Measurements from ENCODE around the gene ENTREP1. TPM values are rescaled to one million over a fixed set of nuclear protein-coding genes. Genes with fewer than 3 reads are reported as not detected.
"Not testable (repeated sequence)": the region's sequence is repeated elsewhere in the genome, so short reads cannot be mapped to it uniquely, and the experiment has no call there.

Gene ENTREP1
- total RNA-seq, 1 experiment from 2014 or later = 0.08 TPM

DNA sequence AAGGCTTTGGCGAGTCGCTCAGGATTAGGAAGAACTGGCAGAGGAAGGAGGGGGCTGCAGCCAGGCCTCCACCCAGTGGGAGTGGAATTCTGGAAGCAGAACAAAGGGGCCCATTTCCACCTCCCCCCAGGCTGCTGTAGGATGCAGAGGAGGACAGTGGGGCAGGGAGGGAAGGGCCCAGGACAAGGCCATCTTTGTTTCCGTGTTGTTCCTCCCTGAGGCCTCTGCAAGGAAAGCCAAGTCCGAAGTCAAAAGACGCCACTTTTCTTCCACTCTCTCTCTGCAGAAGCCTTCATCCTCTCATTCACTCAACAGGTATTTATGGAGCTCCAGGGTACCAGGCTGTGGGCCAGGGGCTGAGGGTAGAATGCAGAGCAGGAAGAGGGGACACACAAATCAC, 70.7 kb downstream of the ENTREP1 start:
- H3K9me3 ChIP-seq (replicated peaks) = no peaks in the 10 kb centered on the region
- DNase-seq = no peak
- H3K27me3 ChIP-seq = no peaks in the 10 kb centered on the region
- no peaks in the 10 kb centered on the region for H3K36me3 ChIP-seq
- H3K27ac ChIP-seq = no peak overlapping the region
- no peak overlapping the region for H3K4me3 ChIP-seq
- H3K4me1 ChIP-seq = no peaks in the 10 kb centered on the region

DNA sequence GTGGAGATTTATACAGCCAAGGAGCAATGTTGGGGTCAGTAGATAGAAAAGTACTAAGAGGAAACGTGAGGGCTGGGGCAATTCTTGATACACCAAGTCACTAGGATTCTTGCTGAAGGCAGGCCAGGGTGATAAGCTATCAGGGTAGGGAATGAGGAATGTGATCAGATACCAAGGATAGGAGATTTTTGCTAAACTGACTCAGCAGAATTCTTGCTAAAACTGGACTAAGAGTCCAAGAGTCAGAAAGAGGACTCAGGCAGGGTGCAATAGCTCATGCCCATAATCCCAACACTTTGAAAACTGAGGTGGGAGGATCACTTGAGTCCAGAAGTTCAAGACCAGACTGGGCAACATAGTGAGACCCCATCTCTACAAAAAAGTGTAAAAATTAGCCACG, 71.7 kb downstream of the ENTREP1 start:
- no peak overlapping the region for H3K4me3 ChIP-seq
- H3K27me3 ChIP-seq = no peaks in the 10 kb centered on the region
- no peak for DNase-seq
- no peaks in the 10 kb centered on the region for H3K36me3 ChIP-seq
- H3K27ac ChIP-seq = no peak overlapping the region
- H3K9me3 ChIP-seq (replicated peaks) = no peaks in the 10 kb centered on the region
- no peaks in the 10 kb centered on the region for H3K4me1 ChIP-seq

DNA sequence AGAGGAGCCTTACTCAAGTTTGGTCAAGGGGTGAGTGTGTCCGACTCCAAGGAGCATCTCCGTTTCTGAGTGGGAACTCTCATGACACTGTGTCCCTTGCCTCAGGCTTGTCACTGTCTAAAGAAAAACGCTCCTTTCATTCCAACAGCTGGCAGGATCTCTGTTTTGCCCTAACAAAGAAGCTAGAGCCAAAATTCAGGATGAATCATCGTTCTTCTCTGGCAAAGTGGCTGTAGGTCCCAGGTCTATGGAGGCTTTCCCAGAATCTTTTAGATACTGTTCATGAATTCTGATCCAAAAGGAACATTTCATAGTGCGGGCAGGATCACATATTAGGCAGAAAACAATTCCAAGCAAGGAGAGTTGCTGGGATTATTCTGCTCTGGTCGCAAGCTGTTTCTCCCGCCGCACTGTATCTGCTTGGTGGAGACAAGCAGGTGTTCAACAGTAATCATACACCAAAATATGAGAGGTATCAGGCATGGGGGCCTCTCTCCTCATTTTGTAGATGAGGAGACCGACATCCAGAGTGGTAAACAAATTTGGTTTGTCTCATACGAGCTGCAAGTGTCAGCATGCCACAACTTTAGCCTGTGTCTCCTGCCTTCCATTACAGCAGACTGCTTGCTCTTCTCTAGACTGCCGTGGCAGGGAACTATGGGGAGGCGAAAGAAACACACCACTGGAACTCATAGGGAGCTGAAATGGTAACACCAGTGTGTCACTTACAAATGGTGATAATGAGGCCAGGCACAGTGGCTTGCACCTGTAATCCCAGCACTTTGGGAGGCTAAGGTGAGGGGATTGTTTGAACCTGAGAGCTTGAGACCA, 72.6 kb downstream of the ENTREP1 start:
- no peak overlapping the region for H3K27ac ChIP-seq
- H3K27me3 ChIP-seq = no peaks in the 10 kb centered on the region
- no peaks in the 10 kb centered on the region for H3K9me3 ChIP-seq (replicated peaks)
- peak in 1 of 2 experiments; percentile 24 for DNase-seq
- no peaks in the 10 kb centered on the region for H3K4me1 ChIP-seq
- H3K4me3 ChIP-seq = no peak overlapping the region
- H3K36me3 ChIP-seq = no peaks in the 10 kb centered on the region

DNA sequence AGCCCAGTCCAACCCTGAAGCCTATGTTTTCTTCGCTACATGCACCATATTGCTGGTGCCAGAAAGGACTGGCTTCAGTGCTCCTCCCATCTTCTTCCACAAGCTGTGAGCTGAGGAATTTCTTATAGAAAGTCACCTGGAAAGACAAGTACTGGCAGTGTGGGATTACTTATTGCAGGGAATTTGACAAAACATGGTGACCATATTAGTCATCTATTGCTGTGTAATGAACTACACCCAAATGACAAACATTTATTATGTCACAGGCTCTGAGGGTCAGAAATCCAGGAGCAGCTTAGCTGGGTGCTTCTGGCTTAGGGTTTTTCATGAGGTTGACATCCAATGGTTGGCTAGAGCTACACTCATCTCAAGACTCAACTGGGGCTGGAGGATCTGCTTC, 75.5 kb downstream of the ENTREP1 start:
- DNase-seq = no peak
- H3K9me3 ChIP-seq (replicated peaks) = no peaks in the 10 kb centered on the region
- no peak overlapping the region for H3K4me3 ChIP-seq
- H3K36me3 ChIP-seq = no peaks in the 10 kb centered on the region
- no peaks in the 10 kb centered on the region for H3K4me1 ChIP-seq
- H3K27ac ChIP-seq = no peak overlapping the region
- no peaks in the 10 kb centered on the region for H3K27me3 ChIP-seq

DNA sequence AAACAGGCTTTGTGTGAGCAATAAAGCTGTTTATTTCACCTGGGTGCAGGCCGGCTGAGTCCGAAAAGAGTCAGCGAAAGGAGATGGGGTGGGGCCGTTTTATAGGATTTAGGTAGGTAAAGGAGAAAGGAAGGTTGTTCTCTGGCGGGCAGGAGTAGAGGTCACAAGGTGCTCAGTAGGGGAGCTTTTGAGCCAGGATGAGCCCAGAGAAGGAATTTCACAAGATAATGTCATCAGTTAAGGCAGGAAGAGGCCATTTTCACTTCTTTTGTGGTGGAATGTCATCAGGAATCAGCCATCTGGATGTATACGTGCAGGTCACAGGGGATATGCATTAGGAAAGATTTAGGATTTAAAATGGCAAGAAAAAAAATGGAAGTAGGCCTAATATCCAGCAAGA, 84.9 kb downstream of the ENTREP1 start:
- not testable (repeated sequence) for H3K27ac ChIP-seq; H3K27me3 ChIP-seq; H3K36me3 ChIP-seq; H3K4me3 ChIP-seq; H3K4me1 ChIP-seq; H3K9me3 ChIP-seq (replicated peaks); DNase-seq

DNA sequence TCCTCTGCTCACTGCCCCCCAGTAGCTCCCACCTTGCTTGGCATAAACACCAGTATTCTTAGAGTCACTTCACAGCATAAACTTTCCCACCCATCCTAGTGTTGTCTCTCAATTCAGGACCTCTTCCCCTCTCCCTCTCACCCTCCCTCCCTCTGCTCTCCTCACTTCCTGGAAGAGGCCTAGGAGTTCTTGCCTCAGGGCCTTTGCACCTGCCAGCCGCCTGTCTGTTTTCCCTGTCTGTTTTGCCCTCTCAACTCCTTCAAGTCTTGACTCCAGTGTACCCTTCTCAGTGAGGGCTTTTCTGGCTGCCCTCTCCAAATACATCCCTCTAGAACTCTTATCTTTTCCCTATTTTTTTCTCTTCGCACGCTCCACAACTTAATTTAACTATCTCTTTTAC, 86.2 kb downstream of the ENTREP1 start:
- Histone ChIP-seq H3K4me1 (no peaks in the 10 kb centered on the region), H3K27ac (no peak overlapping the region), H3K27me3 (no peaks in the 10 kb centered on the region), H3K36me3 (no peaks in the 10 kb centered on the region), H3K9me3 (replicated peaks) (no peaks in the 10 kb centered on the region; the same call in 1 of the 2 replicates), H3K4me3 (no peak overlapping the region)
- DNase-seq = no peak

DNA sequence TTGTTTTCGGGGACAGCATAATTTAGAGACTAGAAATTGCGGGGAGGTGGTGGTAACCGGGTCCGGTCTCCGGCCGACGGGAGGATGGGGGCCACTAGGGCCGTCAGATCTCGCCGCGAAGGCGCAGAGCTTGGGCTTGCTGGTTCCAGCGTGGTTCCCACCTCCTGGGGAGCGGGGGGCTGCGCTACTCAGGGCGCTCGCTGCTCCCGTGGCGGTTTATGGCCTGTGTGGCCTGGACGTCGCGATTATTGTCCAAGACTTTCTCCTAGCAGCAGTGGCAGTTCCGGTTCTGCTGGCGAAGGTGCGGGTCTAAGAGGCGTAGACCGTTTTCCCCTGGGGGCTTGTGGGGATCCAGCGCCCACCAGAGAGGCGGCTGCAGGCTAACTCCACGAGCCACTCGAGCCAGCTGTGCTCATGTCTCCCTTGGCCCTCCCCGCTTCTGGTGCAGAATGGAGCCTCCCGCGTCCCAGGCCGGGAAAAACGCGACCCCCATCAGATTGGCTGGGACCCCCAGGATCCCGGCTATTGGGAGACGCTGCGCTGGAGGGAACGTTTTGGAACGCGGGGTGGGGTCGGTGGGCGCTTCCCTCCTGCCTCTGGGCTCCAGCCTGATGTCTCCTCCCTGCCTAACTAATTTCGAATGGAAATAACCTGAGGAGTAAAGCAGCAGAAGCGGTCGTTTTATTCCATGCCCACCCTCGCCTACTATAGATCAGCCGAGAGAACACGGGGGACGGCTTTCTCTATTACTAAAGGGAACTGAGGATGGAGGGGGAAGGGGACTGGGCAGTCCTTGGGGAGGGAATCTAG, 87.1 kb downstream of the ENTREP1 start:
- Histone ChIP-seq H3K36me3 (no peaks in the 10 kb centered on the region), H3K9me3 (replicated peaks) (no peaks in the 10 kb centered on the region; the same call in 1 of the 2 replicates), H3K27me3 (no peaks in the 10 kb centered on the region), H3K27ac (no peak overlapping the region), H3K4me1 (no peaks in the 10 kb centered on the region), H3K4me3 (no peak overlapping the region)
- no peak for DNase-seq

DNA sequence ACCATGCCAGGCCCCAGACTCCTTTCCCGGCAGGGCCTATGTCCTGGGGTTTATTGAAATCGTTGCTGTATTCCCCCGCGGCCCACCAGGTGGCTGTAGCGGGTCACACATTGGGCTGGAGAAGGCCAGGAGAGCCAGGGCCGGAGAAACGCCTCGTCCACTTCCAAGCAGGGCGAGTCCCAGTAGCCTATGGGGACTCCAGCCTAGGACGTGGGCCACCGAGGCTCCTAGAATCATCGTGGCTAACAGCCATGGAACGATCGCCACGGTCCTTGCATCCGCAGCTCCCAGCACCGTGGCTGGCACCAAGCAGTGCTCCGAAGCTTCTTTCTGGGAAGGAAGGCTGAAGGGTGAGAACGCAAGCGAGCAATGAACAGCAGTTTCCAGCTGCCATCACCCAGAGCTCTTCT, 87.7 kb downstream of the ENTREP1 start:
- Histone ChIP-seq H3K4me1 (no peaks in the 10 kb centered on the region), H3K27ac (no peak overlapping the region), H3K4me3 (no peak overlapping the region), H3K27me3 (no peaks in the 10 kb centered on the region), H3K9me3 (replicated peaks) (no peaks in the 10 kb centered on the region; the same call in 1 of the 2 replicates), H3K36me3 (no peaks in the 10 kb centered on the region)
- peak; percentile 69 to 74 for DNase-seq

DNA sequence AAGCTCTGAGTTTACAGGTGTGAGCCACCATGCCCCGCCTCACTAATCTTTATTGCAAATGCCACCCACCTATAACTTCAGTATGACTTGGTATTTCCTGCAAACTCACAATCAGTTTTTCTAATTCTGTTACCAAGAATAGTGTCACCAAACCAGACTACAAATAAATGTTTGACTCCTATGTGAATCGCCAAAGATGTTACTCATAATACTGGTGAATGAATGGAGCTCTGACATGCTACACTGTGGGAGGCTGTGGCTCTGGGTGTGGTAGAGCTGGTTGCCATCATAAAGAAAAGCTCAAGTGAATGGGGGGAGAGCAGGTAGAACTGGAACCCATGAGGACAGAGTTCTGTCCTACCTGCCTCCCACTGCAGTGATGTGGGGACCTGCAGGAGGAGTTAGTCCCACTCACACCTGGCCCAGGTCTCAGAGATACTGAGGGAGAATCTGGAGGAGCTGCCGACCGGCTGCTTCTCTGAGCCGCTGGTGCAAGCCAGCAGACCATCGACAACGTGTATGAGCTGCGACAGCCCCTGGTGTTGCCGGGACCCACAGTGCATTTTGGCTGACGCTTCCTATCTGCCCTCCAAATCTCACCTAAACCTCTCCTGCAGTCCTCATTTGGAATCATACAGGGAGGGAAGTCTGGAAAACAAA, 95.7 kb downstream of the ENTREP1 start:
- no peak overlapping the region for H3K27ac ChIP-seq
- no peak for DNase-seq
- no peak overlapping the region for H3K4me3 ChIP-seq
- H3K36me3 ChIP-seq = no peaks in the 10 kb centered on the region
- H3K4me1 ChIP-seq = no peaks in the 10 kb centered on the region; the same call in 1 of the 2 replicates
- H3K9me3 ChIP-seq (replicated peaks) = no peaks in the 10 kb centered on the region
- H3K27me3 ChIP-seq = no peaks in the 10 kb centered on the region

DNA sequence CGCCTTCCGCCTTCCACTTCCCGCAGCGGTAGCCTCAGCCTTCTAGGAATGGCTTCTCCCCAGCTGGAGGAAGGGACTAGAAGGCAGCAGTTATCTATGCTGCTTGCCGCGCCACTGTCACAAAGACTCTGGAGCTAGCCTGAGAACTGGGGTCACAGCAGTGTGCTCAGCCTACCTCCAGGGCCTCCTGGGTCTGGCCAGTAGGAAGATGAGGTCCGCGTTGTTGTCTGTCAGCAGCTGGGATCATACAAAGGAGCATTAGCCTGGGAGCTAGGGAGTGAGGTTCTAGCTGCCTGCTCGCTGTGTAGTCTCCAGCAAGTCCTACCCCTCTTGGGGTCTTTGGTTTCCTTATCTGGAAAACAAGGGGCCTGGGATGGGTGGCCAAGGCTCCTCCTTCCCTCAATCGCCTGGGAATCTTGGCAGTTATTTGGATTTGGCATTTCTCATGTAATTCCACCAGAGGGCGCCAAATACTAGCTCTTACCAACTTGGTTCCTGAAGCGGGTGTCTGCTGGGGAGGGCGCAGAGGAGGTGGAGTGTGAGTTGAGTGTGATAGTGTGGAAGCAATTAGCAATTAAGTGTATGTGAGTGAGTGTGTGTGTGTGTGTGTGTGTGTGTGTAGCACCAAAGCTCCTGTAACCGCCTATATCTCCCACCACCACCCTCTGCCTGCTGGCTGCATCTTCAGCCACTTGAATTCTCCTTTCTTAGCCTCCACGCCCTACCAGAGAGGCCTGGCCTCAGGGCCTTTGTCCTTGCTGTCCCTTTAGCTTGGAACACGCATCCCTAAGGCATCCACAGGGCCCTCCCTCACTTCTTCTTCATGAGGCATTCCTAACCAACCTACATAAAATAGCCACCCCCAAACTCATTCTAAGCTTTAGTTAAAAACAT, 97.1 kb downstream of the ENTREP1 start:
- Histone ChIP-seq H3K27ac (no peak overlapping the region), H3K4me3 (no peak overlapping the region), H3K4me1 (no peaks in the 10 kb centered on the region; the same call in 1 of the 2 replicates), H3K36me3 (no peaks in the 10 kb centered on the region), H3K27me3 (no peaks in the 10 kb centered on the region), H3K9me3 (replicated peaks) (no peaks in the 10 kb centered on the region)
- peak; percentile 62 to 89 for DNase-seq

DNA sequence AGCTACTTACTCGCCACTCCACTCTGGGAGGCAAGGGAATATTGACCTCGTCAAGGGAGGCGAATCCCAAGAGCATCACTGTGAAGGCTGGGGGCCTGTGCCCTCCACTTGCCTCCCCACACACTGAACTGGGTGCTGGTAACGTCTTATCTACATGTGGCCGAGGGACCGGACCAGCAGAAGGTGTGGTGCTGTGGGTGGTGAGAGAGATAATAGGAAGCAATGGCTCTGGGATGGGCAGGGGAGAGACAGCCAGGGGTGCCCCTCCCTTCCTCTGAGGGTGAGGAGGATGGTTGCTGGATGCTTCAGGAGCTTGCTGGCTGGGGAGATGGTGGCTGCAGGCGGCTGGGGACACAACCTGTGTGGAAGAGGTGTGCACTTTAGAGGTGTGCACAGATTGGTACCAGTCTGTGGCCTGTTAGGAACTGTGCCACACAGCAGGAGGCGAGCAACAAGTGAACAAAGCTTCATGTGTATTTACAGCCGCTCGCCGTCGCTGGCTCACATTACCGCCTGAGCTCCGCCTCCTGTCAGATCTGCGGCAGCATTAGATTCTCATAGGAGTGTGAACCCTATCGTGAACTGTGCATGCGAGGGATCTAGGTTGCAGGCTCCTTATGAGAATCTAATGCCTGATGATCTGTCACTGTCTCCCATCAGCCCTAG, 100.3 kb downstream of the ENTREP1 start:
- H3K36me3 ChIP-seq = no peaks in the 10 kb centered on the region
- H3K27ac ChIP-seq = no peak overlapping the region
- H3K9me3 ChIP-seq (replicated peaks) = no peaks in the 10 kb centered on the region
- no peaks in the 10 kb centered on the region for H3K27me3 ChIP-seq
- H3K4me3 ChIP-seq = no peak overlapping the region
- no peaks in the 10 kb centered on the region; the same call in 1 of the 2 replicates for H3K4me1 ChIP-seq
- DNase-seq = peak in 1 of 2 experiments; percentile 41

DNA sequence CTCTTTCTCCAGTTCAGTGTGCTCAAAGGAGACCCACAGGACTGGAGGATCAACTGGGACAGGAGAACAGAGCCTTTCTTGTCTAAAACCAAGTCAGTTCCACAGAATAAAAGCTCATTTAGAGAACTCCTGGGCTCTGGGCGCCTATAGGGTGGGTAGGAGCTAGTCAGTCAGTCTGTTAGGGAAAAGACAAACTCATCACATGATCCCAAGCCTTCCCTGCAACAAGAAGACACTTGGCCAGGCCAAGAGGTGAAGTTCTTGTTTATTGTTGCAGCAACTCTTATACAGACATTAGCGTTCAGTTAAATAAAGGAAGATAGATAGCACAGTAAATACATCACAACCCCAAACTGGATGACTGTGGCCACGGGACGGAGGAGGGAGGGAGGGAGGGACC, 102.3 kb downstream of the ENTREP1 start:
- DNase-seq = no peak

DNA sequence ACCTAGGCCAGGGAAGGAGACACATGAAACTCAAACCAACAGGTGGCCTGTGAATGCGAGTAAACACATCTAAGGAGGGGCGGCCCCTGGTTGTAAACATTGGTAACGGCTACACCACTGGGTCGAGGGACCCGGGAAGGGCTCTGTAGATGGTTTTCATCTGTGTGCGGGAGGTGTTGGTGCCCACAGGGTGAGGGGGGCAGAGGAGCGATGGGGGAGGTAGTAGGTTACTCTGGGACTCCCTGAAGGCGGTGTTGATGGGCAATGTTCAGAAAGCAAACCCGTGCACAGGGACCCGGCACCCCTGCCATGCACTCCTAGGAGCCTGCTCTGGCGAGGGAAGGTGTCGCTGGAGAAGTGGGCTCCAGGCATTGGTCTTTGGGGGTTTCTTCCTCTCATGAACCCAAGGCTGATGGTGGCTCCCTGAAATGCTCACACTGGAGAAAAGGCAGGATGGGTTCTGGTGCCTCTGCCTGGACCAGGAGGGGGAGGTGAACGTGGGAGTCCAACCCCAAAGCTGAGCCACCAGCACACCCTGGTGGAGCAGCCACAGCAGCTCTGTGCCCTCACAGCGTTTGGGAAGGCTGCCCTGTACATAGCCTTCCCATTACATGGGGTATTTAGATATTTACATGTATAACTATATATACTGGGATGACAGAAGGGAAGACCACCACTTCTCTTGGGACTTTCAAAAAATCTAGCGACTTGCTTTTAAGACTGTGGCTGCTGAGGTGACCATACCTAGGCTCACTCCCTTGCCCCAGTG, 103.2 kb downstream of the ENTREP1 start:
- Histone ChIP-seq H3K36me3 (no peaks in the 10 kb centered on the region), H3K4me3 (no peak overlapping the region), H3K27me3 (no peaks in the 10 kb centered on the region), H3K4me1 (no peaks in the 10 kb centered on the region; the same call in 1 of the 2 replicates), H3K9me3 (replicated peaks) (no peaks in the 10 kb centered on the region), H3K27ac (no peak overlapping the region)
- no peak for DNase-seq

More for the DNA sequence above, 102.3 kb downstream of the ENTREP1 start:
- Histone ChIP-seq H3K4me3 (no peak overlapping the region), H3K27ac (no peak overlapping the region), H3K27me3 (no peaks in the 10 kb centered on the region), H3K9me3 (replicated peaks) (no peaks in the 10 kb centered on the region), H3K4me1 (no peaks in the 10 kb centered on the region; the same call in 1 of the 2 replicates), H3K36me3 (no peaks in the 10 kb centered on the region)
